Measurements from ENCODE around the gene EIF2S2.
A peak's percentile ranks its signal among the peaks of the same experiment; 100 is the strongest.

EIF2S2 gene

GRCh38 chr20:34129518-34130162 lies 17.6 kb upstream of the EIF2S2 start:
- Histone ChIP-seq H3K27ac (ENCODE audit: low read depth, low read length) (no peak overlapping the region), H3K23ac (ENCODE audit: low read length) (no peak overlapping the region), H3K79me1 (ENCODE audit: low read length) (no peaks in the 10 kb centered on the region), H3K4me3 (ENCODE audit: low read length) (no peak overlapping the region), H2BK5ac (ENCODE audit: low read length) (no peak overlapping the region), H2BK15ac (replicated peaks; ENCODE audit: low read depth) (no peak overlapping the region), H4K8ac (ENCODE audit: low read depth, low read length) (no peak overlapping the region), H3K56ac (ENCODE audit: low read length) (peak overlapping the region; percentile 42), H3K4ac (ENCODE audit: low read depth, low read length) (no peak overlapping the region), H3K36me3 (ENCODE audit: control insufficient read depth, insufficient read depth, low read length) (no peaks in the 10 kb centered on the region), H3K79me2 (ENCODE audit: control insufficient read depth, insufficient read depth, low read length) (no peaks in the 10 kb centered on the region), H3K27me3 (ENCODE audit: insufficient read depth, low read length, poor library complexity) (no peaks in the 10 kb centered on the region), H3K4me2 (ENCODE audit: low read length) (no peak overlapping the region), H2BK120ac (ENCODE audit: low read depth, low read length) (no peak overlapping the region), H3K9ac (ENCODE audit: low read length) (no peak overlapping the region), H4K5ac (ENCODE audit: low read length) (no peak overlapping the region), H3K4me1 (ENCODE audit: control insufficient read depth, low read depth, low read length) (no peaks in the 10 kb centered on the region), H3K18ac (ENCODE audit: low read length) (no peak overlapping the region), H2AK5ac (ENCODE audit: low read length) (no peak overlapping the region)
- DNase-seq: peak; percentile 84
- no CpG with 5 or more reads among the region's 10 CpGs for WGBS (ENCODE audit: extremely low coverage, insufficient coverage, low lambda C conversion rate)

GRCh38 chr20:34127792-34128191 lies 15.7 kb upstream of the EIF2S2 start:
- no peak overlapping the region for H3K18ac ChIP-seq (ENCODE audit: low read length)
- no peak overlapping the region for H3K4me3 ChIP-seq (ENCODE audit: low read length)
- H4K5ac ChIP-seq (ENCODE audit: low read length): no peak overlapping the region
- no peak overlapping the region for H3K4ac ChIP-seq (ENCODE audit: low read depth, low read length)
- H3K36me3 ChIP-seq (ENCODE audit: control insufficient read depth, insufficient read depth, low read length): no peaks in the 10 kb centered on the region
- no peak overlapping the region for H2BK120ac ChIP-seq (ENCODE audit: low read depth, low read length)
- H3K27me3 ChIP-seq (ENCODE audit: insufficient read depth, low read length, poor library complexity): no peaks in the 10 kb centered on the region
- no CpG with 5 or more reads among the region's 10 CpGs for WGBS (ENCODE audit: extremely low coverage, insufficient coverage, low lambda C conversion rate)
- peak; percentile 27 for DNase-seq
- no peak overlapping the region for H2AK5ac ChIP-seq (ENCODE audit: low read length)
- no peak overlapping the region for H3K23ac ChIP-seq (ENCODE audit: low read length)
- H3K4me1 ChIP-seq (ENCODE audit: control insufficient read depth, low read depth, low read length): no peaks in the 10 kb centered on the region
- no peak overlapping the region for H3K27ac ChIP-seq (ENCODE audit: low read depth, low read length)
- no peak overlapping the region for H4K8ac ChIP-seq (ENCODE audit: low read depth, low read length)
- H2BK5ac ChIP-seq (ENCODE audit: low read length): no peak overlapping the region
- no peaks in the 10 kb centered on the region for H3K79me2 ChIP-seq (ENCODE audit: control insufficient read depth, insufficient read depth, low read length)
- no peaks in the 10 kb centered on the region for H3K79me1 ChIP-seq (ENCODE audit: low read length)
- no peak overlapping the region for H2BK15ac ChIP-seq (replicated peaks; ENCODE audit: low read depth)
- H3K56ac ChIP-seq (ENCODE audit: low read length): no peak overlapping the region
- no peak overlapping the region for H3K4me2 ChIP-seq (ENCODE audit: low read length)
- no peak overlapping the region for H3K9ac ChIP-seq (ENCODE audit: low read length)

- no peaks in the 10 kb centered on the region for H3K79me2 ChIP-seq (ENCODE audit: control insufficient read depth, insufficient read depth, low read length)
- H2BK5ac ChIP-seq (ENCODE audit: low read length): no peak overlapping the region
- WGBS (ENCODE audit: extremely low coverage, insufficient coverage, low lambda C conversion rate): no CpG with 5 or more reads among the region's 2 CpGs
- no peak overlapping the region for H3K27ac ChIP-seq (ENCODE audit: low read depth, low read length)
- no peak overlapping the region for H2BK120ac ChIP-seq (ENCODE audit: low read depth, low read length)
- H3K4me2 ChIP-seq (ENCODE audit: low read length): no peak overlapping the region
- H3K23ac ChIP-seq (ENCODE audit: low read length): no peak overlapping the region
- H3K56ac ChIP-seq (ENCODE audit: low read length): no peak overlapping the region
- no peak overlapping the region for H4K5ac ChIP-seq (ENCODE audit: low read length)
- no peak overlapping the region for H4K8ac ChIP-seq (ENCODE audit: low read depth, low read length)
- H2AK5ac ChIP-seq (ENCODE audit: low read length): no peak overlapping the region
- H3K18ac ChIP-seq (ENCODE audit: low read length): no peak overlapping the region
- no peak overlapping the region for H2BK15ac ChIP-seq (replicated peaks; ENCODE audit: low read depth)
- H3K4ac ChIP-seq (ENCODE audit: low read depth, low read length): no peak overlapping the region
- no peaks in the 10 kb centered on the region for H3K4me1 ChIP-seq (ENCODE audit: control insufficient read depth, low read depth, low read length)
- H3K79me1 ChIP-seq (ENCODE audit: low read length): no peaks in the 10 kb centered on the region
- H3K4me3 ChIP-seq (ENCODE audit: low read length): no peak overlapping the region
- no peak overlapping the region for H3K9ac ChIP-seq (ENCODE audit: low read length)
- no peak for DNase-seq
- no peaks in the 10 kb centered on the region for H3K27me3 ChIP-seq (ENCODE audit: insufficient read depth, low read length, poor library complexity)
- H3K36me3 ChIP-seq (ENCODE audit: control insufficient read depth, insufficient read depth, low read length): no peaks in the 10 kb centered on the region
Observed at GRCh38 chr20:34124469-34125249, 12.6 kb upstream of the EIF2S2 start.

GRCh38 chr20:34123309-34123708 lies 11.3 kb upstream of the EIF2S2 start:
- H3K27ac ChIP-seq (ENCODE audit: low read depth, low read length): no peak overlapping the region
- no peak overlapping the region for H2BK5ac ChIP-seq (ENCODE audit: low read length)
- H3K56ac ChIP-seq (ENCODE audit: low read length): no peak overlapping the region

GRCh38 chr20:34122274-34122980 lies 10.4 kb upstream of the EIF2S2 start:
- H3K36me3 ChIP-seq (ENCODE audit: control insufficient read depth, insufficient read depth, low read length): no peaks in the 10 kb centered on the region
- H3K27me3 ChIP-seq (ENCODE audit: insufficient read depth, low read length, poor library complexity): no peaks in the 10 kb centered on the region
- H3K79me2 ChIP-seq (ENCODE audit: control insufficient read depth, insufficient read depth, low read length): no peaks in the 10 kb centered on the region
- no peak overlapping the region for H2BK5ac ChIP-seq (ENCODE audit: low read length)
- H3K79me1 ChIP-seq (ENCODE audit: low read length): no peaks in the 10 kb centered on the region
- H2BK15ac ChIP-seq (replicated peaks; ENCODE audit: low read depth): no peak overlapping the region
- no peak overlapping the region for H3K4me3 ChIP-seq (ENCODE audit: low read length)
- H3K4me2 ChIP-seq (ENCODE audit: low read length): no peak overlapping the region
- H3K27ac ChIP-seq (ENCODE audit: low read depth, low read length): no peak overlapping the region
- DNase-seq: no peak
- no peak overlapping the region for H2BK120ac ChIP-seq (ENCODE audit: low read depth, low read length)
- H3K4ac ChIP-seq (ENCODE audit: low read depth, low read length): no peak overlapping the region
- no peak overlapping the region for H4K5ac ChIP-seq (ENCODE audit: low read length)
- H3K9ac ChIP-seq (ENCODE audit: low read length): no peak overlapping the region
- no peaks in the 10 kb centered on the region for H3K4me1 ChIP-seq (ENCODE audit: control insufficient read depth, low read depth, low read length)
- no CpG with 5 or more reads among the region's 43 CpGs for WGBS (ENCODE audit: extremely low coverage, insufficient coverage, low lambda C conversion rate)
- no peak overlapping the region for H3K23ac ChIP-seq (ENCODE audit: low read length)
- no peak overlapping the region for H2AK5ac ChIP-seq (ENCODE audit: low read length)
- H4K8ac ChIP-seq (ENCODE audit: low read depth, low read length): no peak overlapping the region
- H3K56ac ChIP-seq (ENCODE audit: low read length): no peak overlapping the region
- no peak overlapping the region for H3K18ac ChIP-seq (ENCODE audit: low read length)

More at GRCh38 chr20:34123309-34123708, 11.3 kb upstream of the EIF2S2 start:
- Histone ChIP-seq H4K5ac (ENCODE audit: low read length) (no peak overlapping the region), H3K4me2 (ENCODE audit: low read length) (no peak overlapping the region), H3K27me3 (ENCODE audit: insufficient read depth, low read length, poor library complexity) (no peaks in the 10 kb centered on the region), H3K4ac (ENCODE audit: low read depth, low read length) (no peak overlapping the region), H3K79me1 (ENCODE audit: low read length) (no peaks in the 10 kb centered on the region), H2BK15ac (replicated peaks; ENCODE audit: low read depth) (no peak overlapping the region), H3K79me2 (ENCODE audit: control insufficient read depth, insufficient read depth, low read length) (no peaks in the 10 kb centered on the region), H3K9ac (ENCODE audit: low read length) (no peak overlapping the region), H3K18ac (ENCODE audit: low read length) (no peak overlapping the region), H3K4me1 (ENCODE audit: control insufficient read depth, low read depth, low read length) (no peaks in the 10 kb centered on the region), H3K4me3 (ENCODE audit: low read length) (no peak overlapping the region), H3K23ac (ENCODE audit: low read length) (no peak overlapping the region), H3K36me3 (ENCODE audit: control insufficient read depth, insufficient read depth, low read length) (no peaks in the 10 kb centered on the region), H2AK5ac (ENCODE audit: low read length) (no peak overlapping the region), H4K8ac (ENCODE audit: low read depth, low read length) (no peak overlapping the region), H2BK120ac (ENCODE audit: low read depth, low read length) (no peak overlapping the region)
- no peak for DNase-seq

Data from mesendoderm (in vitro differentiated cells).